ENCODE data around the gene PSMD1.

GRCh38 chr2:231047274-231047922 is 9.3 kb upstream of the PSMD1 start:
- no peak for TF ChIP-seq CTCF (IDR thresholded peaks at IDR 0.05; ENCODE audit: poor library complexity, severe bottlenecking)
- no peak for TF ChIP-seq EP300 (conservative IDR thresholded peaks at IDR 0.05; ENCODE audit: poor library complexity, severe bottlenecking)
- TF ChIP-seq TAF1 (IDR thresholded peaks at IDR 0.05; ENCODE audit: low read depth): no peak
- no peak for TF ChIP-seq EZH2 (IDR thresholded peaks at IDR 0.05; ENCODE audit: borderline replicate concordance, insufficient read depth, low read length, poor library complexity, severe bottlenecking)
- no peak for TF ChIP-seq REST (IDR thresholded peaks at IDR 0.05; ENCODE audit: borderline replicate concordance)
- TF ChIP-seq POLR2AphosphoS5 (IDR thresholded peaks at IDR 0.05): no peak
- no peak for TF ChIP-seq SMC3 (conservative IDR thresholded peaks at IDR 0.05; ENCODE audit: poor library complexity)
- TF ChIP-seq RAD21 (conservative IDR thresholded peaks at IDR 0.05): no peak
